ENCODE data around the gene HBS1L. TPM values are rescaled to one million over a fixed set of nuclear protein-coding genes. Genes with fewer than 3 reads are reported as not detected.

The HBS1L gene
- total RNA-seq, 1 experiment from 2014 or later: 89.4 TPM

- H3K27ac ChIP-seq (ENCODE audit: low read depth, low read length): no peak overlapping the region
- H3K9me2 ChIP-seq (ENCODE audit: insufficient read depth): no peaks in the 10 kb centered on the region
- TF ChIP-seq POLR2AphosphoS5 (IDR thresholded peaks at IDR 0.05; ENCODE audit: low read depth, low read length) (no peak), EGR1 (IDR thresholded peaks at IDR 0.05; ENCODE audit: low read depth) (no peak), TCF7L2 (IDR thresholded peaks at IDR 0.05; ENCODE audit: borderline replicate concordance, extremely low read depth, insufficient read depth, insufficient read length) (no peak), SRF (IDR thresholded peaks at IDR 0.05; ENCODE audit: low read depth) (no peak), POLR2A (IDR thresholded peaks at IDR 0.05; ENCODE audit: borderline replicate concordance, extremely low read depth, insufficient read depth, insufficient read length) (no peak), SP1 (IDR thresholded peaks at IDR 0.05; ENCODE audit: low read depth) (no peak), ATF3 (IDR thresholded peaks at IDR 0.05) (no peak), CBX3 (IDR thresholded peaks at IDR 0.05; ENCODE audit: low read depth) (no peak), REST (IDR thresholded peaks at IDR 0.05; ENCODE audit: low read depth) (no peak), ELF1 (IDR thresholded peaks at IDR 0.05; ENCODE audit: borderline replicate concordance, low read depth) (no peak)
- ChIA-PET CTCF (no interaction called here), POLR2A (no interaction called here), RAD21 (ENCODE audit: low non-redundant PET in 1 of 2, low total read pairs in 2 of 2, uncharacterized antibody in 2 of 2, unreplicated experiment in 2 of 2) (interaction anchor here in 1 of 2 experiments (0.7 kb wide), 1 partner anchor 42 kb away, joined by 3 read pairs; no protein-coding TSS in a partner anchor)
- DNase-seq (ENCODE audit: low read depth, low spot score) (no peak), ATAC-seq (no peak)
- no peaks in the 10 kb centered on the region for H3K27me3 ChIP-seq (ENCODE audit: insufficient read depth, low read length)
- H3K9ac ChIP-seq (ENCODE audit: low read length): no peak overlapping the region
- intact Hi-C loops (cut with micrococcal nuclease): no loop called here
- no peak overlapping the region for H3K4me3 ChIP-seq (replicated peaks in 1 of 2; ENCODE audit: low read depth in 1 of 2, low read length in 2 of 2)
- H2AFZ ChIP-seq (ENCODE audit: low read depth, low read length, poor library complexity, severe bottlenecking): no peak overlapping the region
- no peaks in the 10 kb centered on the region for H3K4me1 ChIP-seq (ENCODE audit: control insufficient read depth in 1 of 2, insufficient read depth in 2 of 2, low read length in 2 of 2)
- no peak overlapping the region for H3K4me2 ChIP-seq (ENCODE audit: low read length)
- BruUV-seq (replicated peaks): no TSS peak
- no peaks in the 10 kb centered on the region for H3K79me2 ChIP-seq (ENCODE audit: insufficient read depth, low read length)
- H3K9me3 ChIP-seq (ENCODE audit: control insufficient read depth in 1 of 2, insufficient read depth in 1 of 2, low read depth in 1 of 2, low read length in 2 of 2): no peaks in the 10 kb centered on the region
- H4K20me1 ChIP-seq (ENCODE audit: insufficient read depth): no peaks in the 10 kb centered on the region
- H3K36me3 ChIP-seq (ENCODE audit: control insufficient read depth in 1 of 2, insufficient read depth in 2 of 2, low read length in 2 of 2): no peaks in the 10 kb centered on the region
Observed at GRCh38 chr6:134936931-134937330, 117.7 kb downstream of the HBS1L start.
